Myocyte (in vitro differentiated cells): ENCODE data around the gene FBXL14. TPM values are rescaled to one million over a fixed set of nuclear protein-coding genes. Genes with fewer than 3 reads are reported as not detected.
A peak's percentile ranks its signal among the peaks of the same experiment; 100 is the strongest.

Experiments
- DNase-seq: peaks from one replicate; pipeline ENCODE4 v3.0.0-alpha.2; 2012; ENCODE audit warnings: low read depth
- total RNA-seq: library from RNA; depleted of rRNA; stranded (reverse); fragments of >200 nt; gene quantifications from 2 replicates; pipeline ENCODE4 v1.2.3, GENCODE V29; 2014

Gene FBXL14
- total RNA-seq, 1 donor from 2014 or later: 8.1 TPM

- DNase-seq: no peak
Observed at GRCh38 chr12:1517734-1518525, 76.5 kb downstream of the FBXL14 start.

DNA sequence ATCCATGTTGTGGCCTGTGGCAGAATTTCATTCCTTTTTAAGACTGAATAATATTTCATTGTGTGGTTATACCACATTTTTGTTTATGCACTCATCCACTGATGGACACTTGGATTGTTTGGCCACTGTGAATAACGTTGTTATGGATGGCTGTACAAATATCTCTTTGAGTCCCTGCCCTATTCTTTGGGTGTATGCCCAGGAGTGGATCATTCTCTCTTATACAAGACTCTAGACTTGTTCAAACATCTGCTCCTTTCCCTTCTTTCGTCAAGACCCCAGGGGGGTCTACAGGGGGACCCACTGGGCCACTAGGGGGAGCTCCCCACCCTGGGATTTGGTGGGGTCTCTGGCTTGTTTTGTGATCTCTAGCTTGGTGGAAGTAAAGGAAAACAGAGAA is 77.4 kb downstream of the FBXL14 start:
- DNase-seq: peak; percentile 68

Other genes starting within 250 kb of the FBXL14 start
- gene WNT5B, start 34.6 kb upstream of the FBXL14 start, total RNA-seq: 17.6 and 19.1 TPM in 2 replicates
- gene ADIPOR2, start 96.5 kb upstream of the FBXL14 start, total RNA-seq: 15.5 and 22.8 TPM in 2 replicates
- gene LRTM2, start 226.0 kb upstream of the FBXL14 start, total RNA-seq: 0.11 TPM in 1 of 2 replicates, not detected in the other